AG20443 (cell line): Measurements from ENCODE around the gene PIGW.
A peak's percentile ranks its signal among the peaks of the same experiment; 100 is the strongest.

Experiments
- DNase-seq: peaks from one replicate; pipeline ENCODE4 v3.0.0; 2012; ENCODE audit warnings: low spot score, mixed read lengths

Gene PIGW

GRCh38 chr17:36546418-36547093 lies 11.8 kb downstream of the PIGW start:
- DNase-seq = no peak

DNA sequence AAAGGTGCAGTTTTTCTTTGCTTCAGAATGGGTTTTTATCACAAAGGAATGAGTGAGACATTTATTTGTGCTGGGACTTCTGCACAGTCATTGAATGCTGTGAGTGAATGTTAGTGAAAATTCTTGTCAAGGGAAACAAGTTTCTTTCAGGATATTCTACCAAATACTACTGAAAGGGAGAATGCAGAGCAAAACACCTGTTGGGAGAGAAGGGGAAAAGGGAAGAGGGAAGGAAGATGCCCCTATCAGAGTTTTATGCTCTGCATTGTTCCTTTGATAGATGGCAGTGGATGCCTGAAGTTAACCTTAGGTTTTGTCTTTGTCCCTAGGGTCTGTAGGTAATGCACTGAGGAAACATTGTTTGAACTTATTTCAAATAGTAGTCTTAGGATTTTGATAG lies 13.0 kb downstream of the PIGW start:
- DNase-seq = no peak

DNA sequence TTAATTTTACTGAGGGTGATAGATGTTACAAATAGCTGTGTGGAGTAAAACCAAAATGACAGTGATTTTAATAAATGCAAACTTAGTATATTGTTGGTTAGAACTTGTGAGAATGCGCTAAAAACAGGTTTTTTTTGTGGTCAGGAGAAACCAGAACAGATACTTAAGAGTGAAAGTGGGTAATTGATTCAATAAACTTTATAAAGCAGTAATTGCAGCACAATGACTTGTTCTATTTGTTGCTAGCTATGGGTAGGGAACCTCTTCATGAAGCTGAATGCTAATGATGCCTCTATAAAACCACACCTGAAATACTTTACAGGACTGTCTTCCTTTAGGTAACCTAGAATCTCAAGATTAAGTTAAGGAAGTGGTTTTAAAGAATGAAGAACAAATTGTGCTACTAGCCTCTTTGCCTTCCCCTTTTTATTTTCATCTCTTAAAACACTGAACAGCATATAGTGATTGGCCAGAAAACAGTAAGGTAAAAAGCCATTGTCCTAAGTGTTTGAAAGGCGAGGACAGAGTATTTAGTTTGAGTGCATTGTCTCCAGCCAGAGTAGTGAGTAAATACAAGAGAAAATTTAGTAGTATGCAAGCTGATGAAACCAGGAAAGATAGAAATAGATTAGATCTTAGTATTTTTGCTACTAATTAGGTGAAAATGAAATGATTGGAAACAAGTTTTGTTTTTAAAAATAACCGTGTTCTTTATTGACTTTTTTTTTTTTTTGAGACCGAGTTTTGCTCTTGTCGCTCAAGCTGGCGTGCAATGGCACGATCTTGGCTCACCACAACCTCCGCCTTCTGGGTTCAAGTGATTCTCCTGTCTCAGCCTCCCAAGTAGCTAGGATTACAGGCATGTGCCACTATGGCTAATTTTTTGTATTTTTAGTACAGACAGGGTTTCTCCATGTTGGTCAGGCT lies 16.0 kb downstream of the PIGW start:
- no peak for DNase-seq

GRCh38 chr17:36553459-36553858 lies 18.7 kb downstream of the PIGW start:
- no peak for DNase-seq

DNA sequence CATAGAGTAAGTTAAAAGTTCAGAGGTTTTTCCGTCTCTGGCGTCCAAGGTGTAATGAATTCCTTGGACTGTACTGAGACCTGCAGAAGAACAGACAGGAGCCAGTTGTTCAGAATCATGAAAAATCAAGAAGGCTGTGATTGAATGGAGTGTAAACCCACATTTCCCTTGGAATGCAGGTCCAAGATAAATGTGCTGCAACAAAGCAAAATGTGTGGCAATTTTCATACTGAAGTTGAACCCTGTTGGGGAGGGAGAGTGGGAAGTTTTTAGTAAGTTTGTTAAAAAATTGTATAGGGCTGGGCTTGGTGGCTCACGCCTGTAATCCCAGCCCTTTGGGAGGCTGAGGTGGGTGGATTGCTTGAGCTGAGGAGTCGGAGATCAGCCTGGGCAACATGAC lies 31.3 kb downstream of the PIGW start:
- no peak for DNase-seq

DNA sequence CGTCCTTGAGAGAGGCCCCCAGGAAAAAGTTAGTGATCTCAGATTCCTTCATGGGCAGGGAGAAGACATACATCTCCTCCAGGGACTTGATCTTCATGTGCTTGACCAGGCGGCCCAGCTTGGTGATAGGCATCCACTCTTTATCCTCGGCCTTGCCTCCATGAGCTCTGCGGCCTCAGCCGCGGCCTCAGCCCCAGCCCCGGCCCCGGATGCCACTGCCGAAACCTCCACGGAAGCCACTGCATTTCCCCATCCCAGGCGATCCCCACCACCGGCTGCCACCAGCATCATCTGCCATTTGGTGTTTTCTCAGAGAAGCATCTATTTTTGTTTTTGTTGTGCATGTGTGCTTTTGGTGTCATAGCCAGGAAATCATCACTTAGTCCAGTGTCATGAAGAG lies 40.2 kb downstream of the PIGW start:
- DNase-seq = no peak

- DNase-seq = no peak
These were observed 42.0 kb downstream of the PIGW start for GRCh38 chr17:36576793-36577192.

DNA sequence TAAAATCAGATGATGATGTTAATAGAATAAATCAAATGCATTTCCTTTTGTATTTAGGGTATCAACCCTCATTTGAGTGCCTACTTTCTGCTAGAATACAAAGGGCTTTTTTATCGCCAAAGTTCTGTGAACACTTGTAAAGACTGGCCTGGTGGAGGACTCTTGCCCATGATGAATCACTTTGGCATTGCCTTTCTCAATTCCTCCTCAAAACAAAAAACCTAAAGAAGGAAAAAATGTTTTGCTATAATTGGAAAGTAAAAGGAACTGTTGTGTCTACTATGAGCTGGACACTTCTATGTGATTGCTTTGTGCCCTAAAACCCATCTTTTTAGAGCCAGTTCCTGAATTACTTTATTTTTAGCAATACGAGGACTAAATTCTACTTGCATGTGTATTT lies 43.9 kb downstream of the PIGW start:
- peak; percentile 26 for DNase-seq

- DNase-seq = no peak
These were observed 49.0 kb downstream of the PIGW start for GRCh38 chr17:36583787-36584186.

DNA sequence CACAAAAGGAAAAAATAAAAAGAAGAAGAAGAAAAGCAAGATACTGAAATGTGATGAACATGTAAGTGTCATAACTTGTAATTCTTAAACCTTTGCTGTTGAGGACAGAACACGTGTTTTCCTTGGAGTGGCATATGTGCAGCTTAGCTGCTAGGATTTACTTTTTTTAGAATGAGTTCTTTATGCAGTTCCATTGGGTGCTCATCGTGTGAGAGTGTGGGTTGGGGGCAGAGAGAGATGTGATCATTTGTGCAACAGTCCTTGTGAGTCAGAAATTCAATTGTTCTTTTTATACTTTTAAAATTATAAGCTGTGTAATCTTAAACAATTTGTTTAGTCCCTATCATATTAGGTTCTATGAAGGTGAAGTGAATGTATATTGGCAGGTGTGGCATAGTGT lies 51.4 kb downstream of the PIGW start:
- DNase-seq = no peak
